ES-I3 (cell line): ENCODE measurements around the gene PDIA5.

ENCODE experiments used
- H3K36me3 ChIP-seq: 2 replicates; pipeline ENCODE4 v1.6.1; 2013; ENCODE audit warnings: mild to moderate bottlenecking, low read length, control low read depth, moderate library complexity; ENCODE audit not compliant: insufficient read depth
- H3K4me1 ChIP-seq: 2 replicates; pipeline ENCODE4 v1.6.1; 2013; ENCODE audit warnings: mild to moderate bottlenecking, control low read depth, low read length; ENCODE audit not compliant: insufficient read depth
- H3K9ac ChIP-seq: 2 replicates; pipeline ENCODE4 v1.6.1; 2013; ENCODE audit warnings: low read depth, mild to moderate bottlenecking, low read length, moderate library complexity
- H3K9me3 ChIP-seq: 2 replicates; pipeline ENCODE4 v1.6.1; 2013; ENCODE audit warnings: mild to moderate bottlenecking, low read length, moderate library complexity; ENCODE audit not compliant: control insufficient read depth, insufficient read depth

PDIA5 gene

GRCh38 chr3:123032057-123032456, 34.8 kb upstream of the PDIA5 start:
- Histone ChIP-seq H3K36me3 (no peaks in the 10 kb centered on the region), H3K9me3 (no peaks in the 10 kb centered on the region), H3K9ac (no peak overlapping the region), H3K4me1 (0 out of 2 replicates have a peak, but pooled peaks cover 2% of the 10 kb centered on the region)

DNA sequence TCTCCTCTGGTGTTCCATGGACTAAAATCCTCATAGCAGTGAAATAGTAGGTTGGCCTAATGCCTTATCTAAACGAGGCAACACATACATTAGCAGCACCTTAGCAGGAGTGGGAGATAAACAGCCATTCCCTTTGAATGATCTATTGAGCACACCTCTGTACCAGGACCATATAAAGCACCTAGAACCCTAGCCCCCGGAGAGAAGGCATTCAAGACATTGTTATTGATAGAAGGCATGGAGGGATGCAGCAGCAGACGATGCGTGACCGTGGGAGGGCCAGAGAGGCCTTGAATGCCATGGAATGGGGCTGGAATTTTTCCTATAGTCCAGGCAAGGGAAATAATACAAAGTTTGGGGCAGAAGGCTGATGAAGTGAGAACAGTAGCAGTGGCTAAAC, 32.7 kb upstream of the PDIA5 start:
- Histone ChIP-seq H3K36me3 (no peaks in the 10 kb centered on the region), H3K9ac (no peak overlapping the region), H3K4me1 (no peaks in the 10 kb centered on the region), H3K9me3 (no peaks in the 10 kb centered on the region)

- Histone ChIP-seq H3K9me3 (no peaks in the 10 kb centered on the region), H3K36me3 (no peaks in the 10 kb centered on the region), H3K9ac (no peak overlapping the region), H3K4me1 (no peaks in the 10 kb centered on the region)
These were observed 31.8 kb upstream of the PDIA5 start for GRCh38 chr3:123034996-123035395.

- Histone ChIP-seq H3K9me3 (no peaks in the 10 kb centered on the region), H3K9ac (no peak overlapping the region), H3K4me1 (no peaks in the 10 kb centered on the region), H3K36me3 (no peaks in the 10 kb centered on the region)
These were observed 30.3 kb upstream of the PDIA5 start for GRCh38 chr3:123036352-123037014.

DNA sequence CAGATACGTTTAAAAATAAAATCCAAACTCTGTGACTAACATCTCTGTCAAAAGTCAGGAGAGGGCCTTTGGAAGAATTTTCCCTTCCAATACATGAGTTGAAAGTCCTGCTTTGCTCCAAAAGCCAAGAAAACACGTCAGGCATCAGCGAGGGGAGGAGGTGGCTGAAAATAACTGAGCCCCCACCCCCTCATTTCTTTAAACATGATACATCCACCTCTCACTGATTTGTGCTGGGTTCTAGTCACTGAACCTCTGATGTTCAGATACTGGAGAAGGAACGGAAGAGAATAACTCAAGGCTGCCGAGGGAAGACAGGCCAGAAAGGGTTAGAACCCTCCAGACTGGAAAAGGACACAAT, 29.8 kb upstream of the PDIA5 start:
- Histone ChIP-seq H3K4me1 (no peaks in the 10 kb centered on the region), H3K9me3 (no peaks in the 10 kb centered on the region), H3K36me3 (no peaks in the 10 kb centered on the region), H3K9ac (no peak overlapping the region)

GRCh38 chr3:123038751-123039150, 28.1 kb upstream of the PDIA5 start:
- Histone ChIP-seq H3K9me3 (no peaks in the 10 kb centered on the region), H3K36me3 (no peaks in the 10 kb centered on the region), H3K4me1 (no peaks in the 10 kb centered on the region), H3K9ac (no peak overlapping the region)

DNA sequence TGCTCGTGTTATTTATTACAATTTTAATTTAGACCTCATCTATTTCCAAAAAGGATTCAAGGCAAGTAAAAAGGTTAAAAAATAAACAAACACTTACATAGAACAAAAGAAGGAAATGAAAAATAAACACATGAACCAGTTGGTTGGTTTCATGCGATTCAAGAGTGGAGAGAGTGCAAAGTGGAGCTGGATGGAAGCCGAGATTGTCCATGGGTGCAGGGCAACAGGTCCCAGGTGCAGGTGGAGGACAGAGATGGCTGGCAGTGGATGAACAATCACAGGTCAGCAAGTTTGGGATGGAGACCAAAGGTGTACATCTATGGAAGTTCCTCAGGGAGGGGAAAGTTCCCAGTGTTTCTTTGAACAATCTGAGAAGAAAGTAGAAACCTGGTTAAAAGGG, 27.6 kb upstream of the PDIA5 start:
- H3K9me3 ChIP-seq: no peaks in the 10 kb centered on the region
- H3K36me3 ChIP-seq: no peaks in the 10 kb centered on the region
- H3K9ac ChIP-seq: no peak overlapping the region
- H3K4me1 ChIP-seq: no peaks in the 10 kb centered on the region

DNA sequence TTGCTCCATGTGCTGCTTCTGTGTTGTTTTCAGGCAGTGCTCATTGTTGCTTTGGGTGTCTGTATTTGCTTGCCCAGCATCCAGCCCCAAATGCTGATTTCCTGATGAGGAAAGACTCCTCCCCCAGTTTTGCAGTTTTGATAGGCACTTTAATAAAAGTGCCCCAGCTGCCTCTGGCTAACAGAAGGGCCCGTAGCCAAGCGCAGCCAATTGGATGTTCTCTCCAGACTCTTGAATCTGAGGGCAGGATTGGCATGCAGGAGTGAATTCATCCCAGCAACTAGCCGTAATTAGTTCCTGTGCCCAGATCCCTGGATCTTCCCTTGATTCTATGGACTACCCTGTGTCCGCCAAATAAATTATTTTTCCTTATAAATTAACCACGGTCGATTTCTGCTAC, 24.4 kb upstream of the PDIA5 start:
- Histone ChIP-seq H3K36me3 (no peaks in the 10 kb centered on the region), H3K9me3 (no peaks in the 10 kb centered on the region), H3K9ac (no peak overlapping the region), H3K4me1 (peaks cover 7% of the 10 kb centered on the region; the same call in 1 of the 2 replicates)

DNA sequence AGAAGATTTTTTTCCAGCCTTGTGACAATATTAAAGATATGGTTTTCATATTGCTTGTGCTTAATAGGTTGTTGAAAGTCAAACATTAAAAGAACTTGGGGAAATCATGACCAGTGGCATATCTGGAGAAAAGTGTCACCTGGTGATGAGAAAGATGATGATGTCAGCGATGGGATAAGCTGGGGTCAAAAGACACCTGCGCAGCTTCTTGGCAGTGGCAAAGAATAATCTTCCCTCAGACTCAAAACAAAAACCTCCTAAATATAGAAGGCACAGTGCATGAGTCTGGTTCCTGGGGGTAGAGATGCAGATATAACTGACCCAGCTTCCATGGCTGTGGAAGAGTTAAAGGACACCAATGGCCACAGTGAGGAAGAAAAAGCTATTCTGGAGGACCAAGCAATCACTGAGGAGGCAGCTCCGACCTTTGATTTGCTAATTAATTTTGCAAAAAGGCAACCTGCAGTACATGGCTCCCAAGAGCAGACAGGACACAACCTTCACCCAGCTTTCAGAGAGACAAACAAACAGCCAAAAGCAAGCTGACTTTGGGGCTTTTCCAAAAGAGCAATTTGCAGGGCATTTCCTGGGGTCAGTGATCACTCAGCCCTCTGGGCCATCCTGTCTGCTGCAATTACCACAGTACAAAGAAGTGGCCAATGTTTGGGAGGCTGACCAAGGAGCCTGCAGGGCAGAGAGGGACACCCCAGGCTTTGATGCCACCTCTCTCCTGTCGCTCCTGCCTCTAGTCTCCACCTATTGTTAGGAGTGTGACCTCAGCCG, 21.7 kb upstream of the PDIA5 start:
- Histone ChIP-seq H3K9me3 (no peaks in the 10 kb centered on the region), H3K36me3 (no peaks in the 10 kb centered on the region), H3K4me1 (peaks cover 7% of the 10 kb centered on the region; the same call in 1 of the 2 replicates), H3K9ac (no peak overlapping the region)

DNA sequence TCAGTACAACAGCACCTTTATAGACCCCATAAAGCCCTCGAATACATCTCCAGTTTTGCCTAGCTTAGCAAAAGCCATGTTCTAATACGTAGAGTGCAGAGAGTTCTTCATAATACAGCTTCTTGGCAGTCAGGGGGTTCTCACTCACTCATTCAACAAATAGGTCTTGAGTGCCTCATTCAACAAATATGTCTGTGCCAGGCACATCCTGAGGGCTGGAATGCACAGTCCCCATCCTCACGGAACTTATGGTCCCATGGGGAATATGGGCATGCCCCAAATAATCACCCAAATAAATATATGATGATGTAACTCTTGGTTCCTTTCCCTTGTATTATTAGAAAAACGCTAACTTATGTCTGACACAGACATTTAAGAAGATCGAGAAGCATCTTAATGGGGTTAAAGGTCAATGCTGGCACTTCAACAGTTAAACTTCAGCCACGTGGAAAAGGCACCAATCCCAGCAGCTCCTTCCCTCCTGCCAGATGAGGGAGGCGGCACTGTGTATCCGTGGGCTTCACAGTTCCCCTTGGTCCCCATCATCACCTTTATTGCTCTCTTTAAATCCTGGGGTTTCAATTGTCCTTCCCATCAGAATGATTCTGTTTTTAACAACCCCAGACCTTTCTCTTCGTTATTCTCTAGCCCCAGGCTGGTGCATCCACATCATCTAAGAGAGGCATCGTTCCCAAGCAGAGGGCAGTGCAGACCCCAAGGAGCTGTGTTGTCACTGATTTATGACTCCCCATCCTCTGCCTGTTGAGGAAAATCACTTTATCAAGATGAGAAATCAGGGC, 20.4 kb upstream of the PDIA5 start:
- Histone ChIP-seq H3K36me3 (no peaks in the 10 kb centered on the region), H3K4me1 (peaks cover 7% of the 10 kb centered on the region; the same call in 1 of the 2 replicates), H3K9me3 (no peaks in the 10 kb centered on the region), H3K9ac (no peak overlapping the region)

DNA sequence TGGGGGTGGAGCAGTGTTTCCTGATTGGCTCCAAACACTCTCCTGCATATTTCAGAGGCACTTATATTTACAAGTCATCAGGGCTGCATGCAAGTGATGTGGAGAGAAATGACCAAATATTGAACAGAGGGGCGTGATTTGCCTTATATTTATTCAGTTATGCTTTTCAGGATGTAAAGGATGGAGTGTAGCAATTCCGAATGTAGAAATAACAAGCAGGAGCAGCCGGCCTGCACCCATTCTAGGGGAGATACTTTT, 19.8 kb upstream of the PDIA5 start:
- H3K36me3 ChIP-seq: no peaks in the 10 kb centered on the region
- H3K4me1 ChIP-seq: peaks cover 7% of the 10 kb centered on the region; the same call in 1 of the 2 replicates
- H3K9ac ChIP-seq: no peak overlapping the region
- H3K9me3 ChIP-seq: no peaks in the 10 kb centered on the region

DNA sequence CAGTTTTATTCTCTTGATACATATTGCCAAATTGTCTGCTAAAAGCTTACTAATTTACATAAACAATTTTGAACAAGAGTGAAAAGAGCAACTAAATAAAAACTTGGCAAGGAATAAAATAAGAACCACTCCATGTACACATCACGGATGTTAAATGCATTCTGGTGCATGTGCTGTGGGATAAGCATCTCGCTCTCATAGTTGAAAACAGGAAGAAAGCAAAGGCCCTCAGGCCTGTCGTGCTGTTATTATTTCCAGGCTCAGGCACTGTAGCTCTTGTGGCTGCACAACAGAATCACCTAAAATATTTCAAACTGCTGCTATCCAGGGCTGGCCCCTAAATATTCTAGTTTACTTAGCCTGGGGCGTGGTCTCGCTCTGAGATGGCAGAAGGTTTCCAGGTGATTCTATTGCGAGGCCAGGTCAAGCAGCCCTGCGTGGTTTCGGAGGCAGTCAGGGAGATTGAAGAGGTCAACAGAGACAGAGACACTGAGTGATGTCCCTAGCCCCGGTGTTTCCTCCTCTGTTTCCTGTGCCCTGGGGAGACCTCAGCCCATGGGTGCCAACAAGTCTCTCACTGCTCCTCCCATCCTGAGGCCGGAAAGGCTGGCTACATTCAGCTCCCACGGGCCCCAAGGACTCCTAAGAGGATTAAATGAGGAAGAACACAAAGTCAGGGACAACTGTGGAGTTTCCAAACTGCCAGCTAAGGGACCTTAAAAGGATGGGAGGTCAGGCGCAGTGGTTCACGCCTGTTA, 18.2 kb upstream of the PDIA5 start:
- H3K9ac ChIP-seq: no peak overlapping the region
- H3K4me1 ChIP-seq: peaks cover 7% of the 10 kb centered on the region; the same call in 1 of the 2 replicates
- H3K36me3 ChIP-seq: no peaks in the 10 kb centered on the region
- H3K9me3 ChIP-seq: no peaks in the 10 kb centered on the region

GRCh38 chr3:123050666-123051065, 16.2 kb upstream of the PDIA5 start:
- Histone ChIP-seq H3K4me1 (no peaks in the 10 kb centered on the region; the same call in 1 of the 2 replicates), H3K36me3 (no peaks in the 10 kb centered on the region), H3K9me3 (no peaks in the 10 kb centered on the region), H3K9ac (no peak overlapping the region)

DNA sequence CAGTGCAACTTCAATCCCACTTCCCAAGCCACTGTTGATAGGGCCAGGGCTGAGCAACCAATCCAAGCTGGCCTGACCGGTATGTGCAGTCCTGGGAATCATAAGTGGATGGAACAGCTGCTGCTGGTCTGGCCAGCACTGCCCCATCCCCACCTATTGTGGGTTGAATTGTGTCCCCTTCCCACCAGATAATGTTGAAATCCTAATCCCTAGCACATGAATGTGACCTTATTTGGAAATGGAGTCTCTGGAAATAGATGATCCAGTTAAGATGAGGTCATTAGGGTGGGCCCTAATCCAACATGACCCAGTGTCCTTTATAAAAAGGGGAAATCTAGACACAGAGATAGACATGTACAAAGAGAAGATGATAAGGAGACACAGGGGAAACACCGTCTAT, 13.7 kb upstream of the PDIA5 start:
- Histone ChIP-seq H3K9me3 (no peaks in the 10 kb centered on the region), H3K4me1 (no peaks in the 10 kb centered on the region; the same call in 1 of the 2 replicates), H3K9ac (no peak overlapping the region), H3K36me3 (no peaks in the 10 kb centered on the region)
